Esophagus muscularis mucosa (tissue), 3 donors: ENCODE measurements around the gene MLKL.

Experiments
- CTCF ChIP-seq, 3 experiments: fragments of 200-600 bp in 2 of 3; fragments of 450-650 bp in 1 of 3; sonication (generic) in 2 of 3; IDR thresholded peaks; one replicate each; pipeline ENCODE4 v1.5.1; 2017 to 2019; ENCODE audit warnings: antibody characterized with exemption in 3 of 3, mild to moderate bottlenecking in 2 of 3, moderate library complexity in 1 of 3
- POLR2A ChIP-seq: fragments of 450-650 bp; IDR thresholded peaks from one replicate; pipeline ENCODE4 v1.6.1; 2017; ENCODE audit warnings: antibody characterized with exemption, moderate library complexity, mild to moderate bottlenecking, low read depth
- POLR2AphosphoS5 ChIP-seq, 2 donors: sonication (generic); formaldehyde crosslinking; IDR thresholded peaks; one replicate each; pipeline ENCODE4 v1.6.1; 2017; ENCODE audit warnings: antibody characterized with exemption in 2 of 2

DNA sequence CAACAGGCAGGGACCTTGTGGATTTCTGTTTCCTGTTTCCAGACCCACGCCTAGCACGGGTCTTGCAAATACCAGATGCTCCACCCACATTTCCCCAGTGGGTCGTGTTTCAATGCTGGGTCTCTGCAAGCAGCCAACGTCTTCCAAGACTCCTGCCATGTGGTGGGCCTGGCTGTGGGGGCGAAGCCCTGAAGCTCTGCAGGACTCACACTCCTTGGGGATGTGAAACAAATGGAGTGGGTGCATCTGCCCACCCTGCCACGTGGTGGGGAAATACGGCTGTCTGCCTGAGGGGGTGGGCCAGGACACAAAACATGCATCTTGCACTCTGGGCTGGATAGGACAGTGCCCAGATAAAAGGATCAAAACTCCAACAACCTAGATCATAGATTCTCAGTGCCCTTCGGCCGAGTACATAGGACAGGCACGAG is 41.4 kb upstream of the MLKL start:
- no peak for TF ChIP-seq CTCF (IDR thresholded peaks at IDR 0.05)
- TF ChIP-seq POLR2AphosphoS5 (IDR thresholded peaks at IDR 0.05): no peak
- TF ChIP-seq POLR2A: no peak
